Measurements from ENCODE around the gene S100PBP. TPM values are rescaled to one million over a fixed set of nuclear protein-coding genes. Genes with fewer than 3 reads are reported as not detected.
A peak's percentile ranks its signal among the peaks of the same experiment; 100 is the strongest.
"Not testable (repeated sequence)": the region's sequence is repeated elsewhere in the genome, so short reads cannot be mapped to it uniquely, and the experiment has no call there.

Gene S100PBP
- total RNA-seq, 4 donors from 2014 or later = 44.3 to 178 (median 58.1) TPM

DNA sequence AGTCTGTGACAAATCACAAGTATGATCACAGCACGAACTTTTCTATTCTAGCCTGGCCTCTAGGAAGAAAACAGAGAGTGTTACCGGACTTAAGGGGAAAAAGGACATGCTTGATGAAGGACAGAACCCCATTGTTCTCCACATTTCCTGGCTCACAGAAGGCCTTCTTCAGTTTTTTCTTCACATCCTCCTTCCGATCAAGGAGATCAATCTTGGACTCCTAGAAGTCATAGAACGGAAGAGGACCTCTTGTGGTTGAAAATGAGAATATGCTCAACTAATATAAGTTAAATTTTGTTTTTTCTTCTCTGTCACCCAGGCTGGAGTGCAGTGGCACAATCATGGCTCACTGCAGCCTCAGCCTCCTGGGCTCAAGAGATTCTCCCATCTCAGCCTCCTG, 30.6 kb upstream of the S100PBP start:
- H3K36me3 ChIP-seq = peaks cover 0 to 83% (median 0%) of the 10 kb centered on the region in 3 donors
- no peaks in the 10 kb centered on the region for H3K9me3 ChIP-seq
- no peaks in the 10 kb centered on the region for H3K4me1 ChIP-seq
- H3K27me3 ChIP-seq = no peaks in the 10 kb centered on the region
- DNase-seq = peak in 1 of 3 donors; percentile 13
- H3K27ac ChIP-seq = no peak overlapping the region
- no peak for TF ChIP-seq POLR2A (IDR thresholded peaks at IDR 0.05)
- TF ChIP-seq, protein P1, sequence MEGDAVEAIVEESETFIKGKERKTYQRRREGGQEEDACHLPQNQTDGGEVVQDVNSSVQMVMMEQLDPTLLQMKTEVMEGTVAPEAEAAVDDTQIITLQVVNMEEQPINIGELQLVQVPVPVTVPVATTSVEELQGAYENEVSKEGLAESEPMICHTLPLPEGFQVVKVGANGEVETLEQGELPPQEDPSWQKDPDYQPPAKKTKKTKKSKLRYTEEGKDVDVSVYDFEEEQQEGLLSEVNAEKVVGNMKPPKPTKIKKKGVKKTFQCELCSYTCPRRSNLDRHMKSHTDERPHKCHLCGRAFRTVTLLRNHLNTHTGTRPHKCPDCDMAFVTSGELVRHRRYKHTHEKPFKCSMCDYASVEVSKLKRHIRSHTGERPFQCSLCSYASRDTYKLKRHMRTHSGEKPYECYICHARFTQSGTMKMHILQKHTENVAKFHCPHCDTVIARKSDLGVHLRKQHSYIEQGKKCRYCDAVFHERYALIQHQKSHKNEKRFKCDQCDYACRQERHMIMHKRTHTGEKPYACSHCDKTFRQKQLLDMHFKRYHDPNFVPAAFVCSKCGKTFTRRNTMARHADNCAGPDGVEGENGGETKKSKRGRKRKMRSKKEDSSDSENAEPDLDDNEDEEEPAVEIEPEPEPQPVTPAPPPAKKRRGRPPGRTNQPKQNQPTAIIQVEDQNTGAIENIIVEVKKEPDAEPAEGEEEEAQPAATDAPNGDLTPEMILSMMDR (IDR thresholded peaks at IDR 0.05) = peak in 3 of 6 experiments; percentile 52 to 63 (median 54)
- no peak overlapping the region for H3K4me3 ChIP-seq

- not testable (repeated sequence) for H3K27ac ChIP-seq, DNase-seq, H3K27me3 ChIP-seq, H3K9me3 ChIP-seq, H3K4me1 ChIP-seq, H3K4me3 ChIP-seq
- peaks cover 0 to 65% (median 0%) of the 10 kb centered on the region in 3 donors for H3K36me3 ChIP-seq
These were observed 28.1 kb upstream of the S100PBP start for GRCh38 chr1:32789356-32789755.

DNA sequence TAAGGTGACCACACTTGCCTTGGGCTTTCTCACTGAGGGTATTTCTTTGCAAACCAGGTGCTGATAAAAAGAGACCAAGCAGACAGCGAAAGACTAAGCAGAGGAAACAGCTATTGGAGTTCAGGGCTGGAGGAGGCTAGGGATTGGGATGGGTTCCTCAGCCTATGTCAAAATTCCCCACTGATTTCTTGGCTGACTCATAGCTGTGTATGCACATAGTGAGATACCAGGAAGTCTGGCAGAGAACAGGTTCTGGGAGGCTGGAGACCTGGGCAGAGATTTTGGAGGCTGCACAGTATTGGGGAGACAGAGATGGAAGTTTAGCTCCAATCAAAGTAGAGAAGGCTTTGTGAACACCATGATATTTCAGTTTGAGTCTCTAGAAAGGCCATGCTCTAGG, 25.6 kb upstream of the S100PBP start:
- Histone ChIP-seq H3K4me3 (no peak overlapping the region), H3K36me3 (peaks cover 0 to 55% (median 0%) of the 10 kb centered on the region in 3 donors), H3K4me1 (no peaks in the 10 kb centered on the region), H3K27me3 (no peaks in the 10 kb centered on the region), H3K9me3 (no peaks in the 10 kb centered on the region), H3K27ac (no peak overlapping the region)
- TF ChIP-seq, protein P1 (IDR thresholded peaks at IDR 0.05) = no peak
- TF ChIP-seq POLR2A (IDR thresholded peaks at IDR 0.05) = no peak
- no peak for DNase-seq

GRCh38 chr1:32795763-32796162, 21.7 kb upstream of the S100PBP start:
- H3K36me3 ChIP-seq = peaks cover 0 to 49% (median 0%) of the 10 kb centered on the region in 3 donors
- not testable (repeated sequence) for H3K4me1 ChIP-seq, H3K27me3 ChIP-seq, H3K4me3 ChIP-seq, H3K9me3 ChIP-seq, DNase-seq, H3K27ac ChIP-seq

GRCh38 chr1:32797456-32797855, 20.0 kb upstream of the S100PBP start:
- TF ChIP-seq, protein P1 (IDR thresholded peaks at IDR 0.05) = no peak
- no peak for TF ChIP-seq POLR2A (IDR thresholded peaks at IDR 0.05)
- no peaks in the 10 kb centered on the region for H3K4me1 ChIP-seq
- no peak overlapping the region for H3K27ac ChIP-seq
- H3K4me3 ChIP-seq = no peak overlapping the region
- peaks cover 0 to 39% (median 0%) of the 10 kb centered on the region in 3 donors for H3K36me3 ChIP-seq
- H3K9me3 ChIP-seq = no peaks in the 10 kb centered on the region
- DNase-seq = no peak
- H3K27me3 ChIP-seq = no peaks in the 10 kb centered on the region

DNA sequence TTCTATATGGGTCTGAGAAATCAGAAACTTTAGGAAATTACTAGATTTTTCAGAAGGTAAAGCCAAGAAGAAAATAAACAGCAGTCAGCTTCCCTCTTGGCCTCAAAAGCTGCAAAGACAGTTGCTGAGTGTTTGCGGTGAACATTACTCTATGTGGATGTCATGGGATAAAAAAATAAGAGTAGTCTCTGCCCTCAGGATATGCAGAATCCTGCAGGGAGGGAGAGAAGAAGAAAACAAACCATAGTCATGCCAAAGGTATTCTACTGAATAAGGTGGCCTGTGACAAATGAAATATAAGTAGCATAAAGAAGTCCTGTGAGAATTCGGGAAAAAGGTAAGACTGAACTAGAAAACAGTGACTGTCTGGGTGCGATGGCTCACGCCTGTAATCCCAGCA, 19.3 kb upstream of the S100PBP start:
- Histone ChIP-seq H3K9me3 (no peaks in the 10 kb centered on the region), H3K36me3 (peaks cover 0 to 39% (median 0%) of the 10 kb centered on the region in 3 donors), H3K27me3 (no peaks in the 10 kb centered on the region), H3K27ac (no peak overlapping the region), H3K4me3 (no peak overlapping the region), H3K4me1 (no peaks in the 10 kb centered on the region)
- no peak for DNase-seq
- no peak for TF ChIP-seq POLR2A (IDR thresholded peaks at IDR 0.05)
- TF ChIP-seq, protein P1 (IDR thresholded peaks at IDR 0.05) = no peak

Data from Peyer's patch (tissue), 4 donors.